ENCODE results near the gene CNTN5.

The CNTN5 gene

GRCh38 chr11:100328626-100329340 lies 1308.0 kb downstream of the CNTN5 start:
- no peak for DNase-seq (ENCODE audit: low spot score)

- DNase-seq (ENCODE audit: low spot score): no peak
Observed at GRCh38 chr11:100329352-100329751, 1308.6 kb downstream of the CNTN5 start.

DNA sequence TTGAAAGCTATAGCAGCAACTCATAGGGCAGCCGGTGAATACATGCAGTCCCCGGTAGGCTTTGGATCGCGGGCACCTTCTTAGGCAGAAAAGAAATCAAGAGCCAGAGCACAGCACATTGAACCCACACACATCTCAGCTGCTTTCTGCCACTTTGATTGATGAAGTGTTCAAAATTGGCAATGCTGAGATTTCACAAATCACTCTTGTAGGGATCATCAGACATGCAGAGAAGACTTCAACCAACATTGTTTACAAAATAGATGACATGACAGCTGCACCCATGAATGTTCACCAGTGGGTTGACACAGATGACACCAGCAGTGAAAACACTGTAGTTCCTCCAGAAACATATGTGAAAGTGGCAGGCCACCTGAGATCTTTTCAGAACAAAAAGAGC lies 1316.1 kb downstream of the CNTN5 start:
- DNase-seq (ENCODE audit: low spot score): no peak

DNA sequence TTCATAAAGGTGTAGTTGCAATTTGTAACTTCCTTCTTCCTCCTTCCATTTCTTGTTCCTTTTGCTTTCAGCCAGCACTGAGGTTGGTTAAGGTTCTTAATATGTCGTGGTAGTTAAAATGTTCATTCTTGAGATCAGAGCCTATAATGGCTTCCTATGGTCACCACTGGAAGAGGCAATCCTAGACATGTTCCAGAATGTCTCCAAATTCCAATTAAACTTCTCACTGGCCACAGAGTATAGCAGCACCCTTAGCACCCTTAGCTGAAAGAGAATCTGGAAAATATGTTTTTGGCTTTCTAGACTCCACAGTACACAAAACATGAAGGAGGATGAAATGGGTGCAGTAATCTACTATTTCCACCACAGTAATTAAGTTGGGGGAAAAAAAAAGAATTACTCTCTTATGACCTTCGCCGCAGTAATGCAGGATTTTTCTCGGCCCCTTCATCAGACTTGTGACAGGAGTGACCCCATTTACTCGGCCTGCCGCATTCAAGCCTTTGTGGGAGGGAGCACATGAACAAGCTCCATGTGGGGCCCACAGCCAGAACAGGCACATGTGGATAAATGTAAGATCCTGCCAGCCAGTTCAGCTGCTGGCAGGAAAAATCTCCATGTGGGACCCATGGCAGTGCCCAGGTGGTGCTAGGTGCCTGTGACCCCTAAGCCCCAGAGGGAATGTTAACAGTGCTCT lies 1317.5 kb downstream of the CNTN5 start:
- DNase-seq (ENCODE audit: low spot score): no peak

GRCh38 chr11:100340466-100341319 lies 1319.9 kb downstream of the CNTN5 start:
- DNase-seq (ENCODE audit: low spot score): no peak

DNA sequence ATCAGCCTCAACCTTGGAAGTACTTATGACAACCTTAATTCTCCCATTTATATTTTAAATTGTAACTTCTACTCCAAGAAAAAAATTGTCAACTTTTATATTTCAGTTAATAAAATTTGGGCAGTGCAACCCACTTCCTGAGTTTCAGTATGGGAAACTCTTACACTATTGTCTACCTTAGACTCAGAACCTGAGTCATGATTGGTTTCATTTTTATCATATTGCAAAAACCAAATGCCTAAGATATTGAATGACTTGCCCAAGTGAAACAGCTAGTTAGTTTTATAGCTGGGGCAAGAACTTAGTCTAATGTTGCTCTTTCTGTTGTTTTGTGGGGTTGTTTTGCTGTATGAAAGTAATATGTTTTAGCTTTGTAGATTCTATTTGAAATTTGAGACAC lies 1332.3 kb downstream of the CNTN5 start:
- no peak for DNase-seq (ENCODE audit: low spot score)

- peak; percentile 10 for DNase-seq (ENCODE audit: low spot score)
Observed at GRCh38 chr11:100354736-100355135, 1334.0 kb downstream of the CNTN5 start.

DNA sequence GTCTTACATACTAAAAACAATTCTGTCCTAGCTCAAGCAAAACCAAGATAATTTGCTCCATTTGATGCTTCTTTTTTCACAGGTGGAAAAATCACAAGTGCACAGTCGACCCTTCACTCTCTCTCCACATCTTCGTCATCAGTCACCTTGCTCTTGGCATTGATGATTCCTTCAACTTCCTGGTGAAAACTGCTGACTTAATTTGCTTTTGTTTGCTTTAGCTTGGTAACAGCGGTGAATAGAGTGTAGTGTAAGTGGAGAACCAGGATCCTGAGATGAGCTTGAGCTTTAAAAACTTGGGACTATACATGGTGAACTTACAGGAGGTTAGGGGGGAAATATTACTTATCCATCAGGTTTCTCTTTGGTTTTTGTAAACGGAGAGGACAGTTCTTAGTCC lies 1335.3 kb downstream of the CNTN5 start:
- no peak for DNase-seq (ENCODE audit: low spot score)

GRCh38 chr11:100359281-100359680 lies 1338.5 kb downstream of the CNTN5 start:
- no peak for DNase-seq (ENCODE audit: low spot score)

DNA sequence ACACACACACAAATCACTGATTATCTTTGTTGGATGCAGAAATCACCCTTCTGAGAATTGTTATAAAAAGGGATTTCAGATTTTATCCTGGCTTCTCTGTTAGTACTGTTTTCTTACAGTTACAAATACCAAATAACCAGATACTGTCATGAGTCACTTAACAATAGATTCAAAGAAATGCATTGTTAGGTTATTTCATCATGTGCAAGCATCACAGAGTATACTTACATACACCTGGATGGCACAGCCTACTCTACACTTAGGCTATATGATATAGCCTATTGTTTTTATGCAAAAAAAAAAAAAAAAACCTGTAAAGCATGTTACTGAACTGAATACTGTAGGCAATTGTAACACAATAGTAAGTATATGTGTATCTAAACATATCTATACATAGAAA lies 1347.1 kb downstream of the CNTN5 start:
- DNase-seq (ENCODE audit: low spot score): no peak

DNA sequence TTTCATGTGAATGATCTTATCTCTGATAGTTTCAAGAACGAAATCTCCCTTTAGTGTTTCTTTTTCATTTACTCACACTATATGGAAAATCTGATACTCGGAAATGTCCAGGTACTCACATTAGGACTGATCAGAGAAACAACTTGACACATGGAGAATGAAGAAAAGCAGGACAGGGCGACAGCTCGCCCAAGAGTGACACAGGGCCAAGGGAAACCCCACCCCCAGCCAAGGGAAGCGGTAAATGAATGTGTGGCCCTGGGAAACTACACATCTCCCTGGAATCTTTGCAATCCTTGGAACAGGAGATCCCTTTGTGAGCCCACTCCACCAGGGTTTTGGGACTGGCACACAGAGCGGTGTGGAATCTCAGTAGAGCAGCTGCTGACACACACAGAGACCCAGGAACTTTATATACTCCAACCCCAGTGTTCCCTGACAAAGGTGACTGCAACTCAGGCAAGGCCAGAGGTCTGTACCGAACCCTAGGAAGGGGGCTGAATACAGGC lies 1362.7 kb downstream of the CNTN5 start:
- DNase-seq (ENCODE audit: low spot score): no peak

DNA sequence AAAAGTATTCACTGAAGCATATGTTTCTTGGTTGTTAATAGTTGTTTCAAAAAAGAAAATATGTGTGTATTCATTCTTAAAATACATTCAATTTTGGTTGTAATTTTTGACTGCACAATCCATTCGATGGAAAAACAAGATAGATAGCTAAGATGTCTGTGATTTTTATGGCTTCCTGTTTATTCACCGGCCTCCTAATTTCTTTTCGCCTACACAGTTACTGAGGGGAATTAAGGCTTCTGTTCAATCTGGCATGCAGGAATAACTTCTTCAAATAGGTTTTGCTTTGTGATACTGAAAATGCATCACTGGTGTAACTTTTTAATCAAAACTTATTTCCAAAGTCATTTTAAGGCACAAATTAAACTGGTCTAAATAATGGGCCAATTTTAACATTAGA lies 1375.5 kb downstream of the CNTN5 start:
- DNase-seq (ENCODE audit: low spot score): no peak

- DNase-seq (ENCODE audit: low spot score): no peak
Observed at GRCh38 chr11:100397401-100397800, 1376.7 kb downstream of the CNTN5 start.

- DNase-seq (ENCODE audit: low spot score): no peak
Observed at GRCh38 chr11:100403816-100404215, 1383.1 kb downstream of the CNTN5 start.

DNA sequence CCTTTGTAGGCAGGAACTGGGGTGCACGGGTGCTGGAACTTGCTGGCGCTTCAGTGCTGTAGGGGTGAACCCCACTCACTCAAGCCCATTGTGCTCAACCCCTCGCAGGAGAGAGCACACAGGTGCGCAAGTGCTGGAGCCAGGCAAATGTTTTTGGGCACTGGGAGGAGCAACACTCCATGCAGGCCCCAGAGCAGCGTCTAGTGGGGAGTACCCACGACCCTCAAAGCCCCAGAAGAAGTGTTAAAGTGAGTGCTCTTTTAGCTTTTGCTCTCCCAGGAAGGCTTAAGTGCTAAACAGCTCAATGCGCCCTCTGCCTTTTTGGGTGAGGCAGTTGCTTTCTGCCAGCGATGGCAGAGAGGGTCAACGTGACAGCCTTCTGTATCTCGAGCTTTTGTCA lies 1384.2 kb downstream of the CNTN5 start:
- DNase-seq (ENCODE audit: low spot score): no peak
